NK-92 (cell line): ENCODE results near the gene CDH15.
"Not testable (repeated sequence)": the region's sequence is repeated elsewhere in the genome, so short reads cannot be mapped to it uniquely, and the experiment has no call there.

Source experiments
- DNase-seq: peaks from one replicate; lab custom pipeline; 2025; ENCODE audit not compliant: unreplicated experiment; lab: John Stamatoyannopoulos, UW

Gene CDH15

DNA sequence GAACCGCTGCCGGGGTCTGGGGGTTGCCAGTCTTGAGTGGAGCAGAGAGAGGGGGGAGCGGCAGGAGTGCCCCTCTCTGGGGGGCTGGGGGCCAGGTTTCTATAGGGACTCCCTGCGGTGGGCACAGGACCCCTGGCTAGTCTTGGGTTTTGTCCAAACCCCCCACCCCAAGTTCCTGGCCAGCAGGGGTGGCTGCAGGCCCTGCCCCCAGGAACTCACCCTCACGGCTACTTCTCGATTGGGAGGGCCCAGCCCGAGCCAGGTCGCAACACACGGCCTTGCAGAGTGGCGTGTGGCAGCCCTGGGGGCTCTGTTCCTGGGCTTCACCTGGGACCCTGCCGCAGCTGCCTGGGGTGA lies 601 bp downstream of the CDH15 start:
- DNase-seq = no peak

DNA sequence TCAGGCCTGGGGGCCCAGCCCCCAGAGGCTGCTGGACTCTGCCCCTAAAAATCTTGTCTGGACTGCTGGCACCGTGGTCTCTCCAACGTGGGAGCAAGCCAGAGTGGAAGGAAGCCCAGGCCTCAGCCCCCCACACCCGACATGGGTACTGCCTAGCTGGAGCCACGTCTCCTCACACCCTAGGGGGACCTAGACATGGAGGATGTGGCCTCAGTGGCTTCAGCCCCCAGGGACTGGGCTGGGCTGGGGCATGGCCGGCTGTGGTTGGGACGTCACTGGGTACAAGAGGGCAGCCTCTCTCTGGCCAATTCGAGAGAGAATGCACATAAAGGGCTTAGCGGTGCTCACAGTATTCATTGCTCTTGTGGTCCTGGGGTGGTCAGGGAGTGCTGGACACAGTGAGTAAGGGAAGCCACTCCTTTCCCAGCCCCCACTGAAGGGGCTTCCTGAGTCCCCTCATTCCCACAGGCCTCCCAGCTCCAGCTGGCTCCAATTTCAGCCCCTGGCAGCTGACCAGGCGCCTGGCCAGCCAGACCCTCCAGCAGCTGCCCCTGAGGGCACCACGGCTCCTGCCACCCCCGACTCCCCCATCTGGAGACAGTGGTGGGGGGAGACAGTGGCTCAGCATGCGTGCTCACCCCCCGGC lies 1.1 kb downstream of the CDH15 start:
- DNase-seq = no peak

DNA sequence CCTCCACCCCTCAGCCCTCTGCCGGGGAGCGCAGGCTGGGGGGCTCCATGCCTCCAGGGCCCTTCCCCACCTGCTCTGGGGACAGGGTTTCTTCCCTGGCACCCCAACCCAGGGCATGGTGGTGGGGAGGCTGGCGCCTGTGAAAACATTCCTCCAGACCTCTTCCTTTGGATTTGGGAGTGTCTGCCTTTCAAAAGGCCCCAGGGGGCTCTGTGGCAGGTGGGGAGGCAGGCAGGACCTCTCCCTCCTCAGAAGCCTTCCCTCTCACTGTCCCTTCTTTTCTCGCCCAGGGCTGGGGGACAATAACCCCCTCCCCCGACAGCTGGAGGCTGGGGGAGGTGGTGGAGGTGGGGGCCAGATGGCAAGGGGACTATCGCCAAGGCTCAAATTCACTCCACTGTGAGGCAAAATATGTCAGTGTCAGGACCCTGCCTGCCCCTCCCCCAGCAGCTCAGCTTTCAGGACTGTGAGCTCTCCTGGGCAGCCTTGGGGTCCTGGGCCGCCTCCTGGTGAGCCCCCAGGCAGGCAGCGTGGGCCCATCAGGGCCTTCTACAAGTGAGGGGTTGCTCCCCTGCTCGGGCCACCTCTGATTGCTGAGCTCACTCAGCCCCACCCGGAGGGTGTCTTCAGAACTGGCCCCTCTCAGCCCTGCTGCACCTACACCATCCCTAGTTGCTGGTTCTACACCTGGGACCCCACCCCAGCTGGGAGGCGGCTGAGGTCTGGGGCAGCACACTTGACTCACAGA lies 1.8 kb downstream of the CDH15 start:
- DNase-seq = no peak

DNA sequence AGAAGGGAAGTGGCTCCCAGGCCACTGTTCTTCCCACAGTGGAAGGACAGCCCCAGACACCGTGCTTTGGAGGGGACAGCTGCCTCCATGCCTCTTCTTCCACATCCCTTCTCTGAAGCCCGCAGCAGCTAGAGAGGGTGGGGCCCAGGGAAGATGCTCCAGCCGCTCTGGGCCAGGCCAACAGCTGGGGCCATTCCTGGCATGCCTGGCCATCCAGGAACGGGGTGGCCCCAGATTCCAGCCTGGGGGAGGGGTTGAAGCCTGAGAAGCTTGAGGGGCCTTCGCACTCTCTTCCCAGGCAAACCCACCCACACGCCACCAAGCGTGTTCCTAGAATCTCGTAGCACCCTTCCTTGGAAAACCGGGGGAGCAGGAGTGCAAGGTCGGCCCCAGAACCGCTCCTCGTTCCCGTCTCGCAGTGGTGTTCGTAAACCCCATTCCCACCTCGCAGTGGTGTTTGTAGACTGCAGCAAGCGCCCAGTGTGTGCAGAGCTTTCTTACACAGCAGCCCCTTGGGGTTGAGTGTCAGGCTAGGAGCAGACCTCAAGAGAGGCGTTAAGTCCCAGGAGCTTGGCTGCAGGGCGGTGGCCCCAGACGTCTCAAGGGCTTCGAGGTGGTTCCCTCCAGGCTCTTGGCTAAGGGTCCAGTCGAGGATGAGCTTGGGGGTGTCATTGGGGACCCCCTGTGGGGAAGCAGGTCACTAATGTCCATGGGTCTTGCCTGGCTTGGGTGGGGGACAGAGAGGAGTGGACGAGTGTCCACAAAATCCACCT lies 2.7 kb downstream of the CDH15 start:
- no peak for DNase-seq

DNA sequence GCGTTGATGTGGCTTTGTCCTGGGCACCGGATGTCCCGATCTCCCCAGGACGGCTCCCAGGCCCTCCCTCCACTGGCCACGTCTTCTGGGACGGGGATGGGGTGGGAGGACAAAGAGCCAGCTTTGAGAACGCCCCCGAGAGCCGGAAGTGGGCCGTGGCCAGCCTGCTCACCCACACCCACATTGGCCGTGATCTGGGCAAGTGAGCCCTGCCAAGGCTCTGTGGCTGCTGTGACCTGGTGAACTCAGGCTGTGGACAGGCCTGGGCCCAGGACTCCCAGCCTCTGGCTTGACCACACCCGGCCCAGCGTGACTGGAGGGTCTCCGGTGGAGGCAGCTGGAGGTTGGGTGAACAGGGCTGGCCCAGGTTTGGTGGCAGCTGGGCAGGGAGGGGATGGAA lies 3.3 kb downstream of the CDH15 start:
- DNase-seq = no peak

DNA sequence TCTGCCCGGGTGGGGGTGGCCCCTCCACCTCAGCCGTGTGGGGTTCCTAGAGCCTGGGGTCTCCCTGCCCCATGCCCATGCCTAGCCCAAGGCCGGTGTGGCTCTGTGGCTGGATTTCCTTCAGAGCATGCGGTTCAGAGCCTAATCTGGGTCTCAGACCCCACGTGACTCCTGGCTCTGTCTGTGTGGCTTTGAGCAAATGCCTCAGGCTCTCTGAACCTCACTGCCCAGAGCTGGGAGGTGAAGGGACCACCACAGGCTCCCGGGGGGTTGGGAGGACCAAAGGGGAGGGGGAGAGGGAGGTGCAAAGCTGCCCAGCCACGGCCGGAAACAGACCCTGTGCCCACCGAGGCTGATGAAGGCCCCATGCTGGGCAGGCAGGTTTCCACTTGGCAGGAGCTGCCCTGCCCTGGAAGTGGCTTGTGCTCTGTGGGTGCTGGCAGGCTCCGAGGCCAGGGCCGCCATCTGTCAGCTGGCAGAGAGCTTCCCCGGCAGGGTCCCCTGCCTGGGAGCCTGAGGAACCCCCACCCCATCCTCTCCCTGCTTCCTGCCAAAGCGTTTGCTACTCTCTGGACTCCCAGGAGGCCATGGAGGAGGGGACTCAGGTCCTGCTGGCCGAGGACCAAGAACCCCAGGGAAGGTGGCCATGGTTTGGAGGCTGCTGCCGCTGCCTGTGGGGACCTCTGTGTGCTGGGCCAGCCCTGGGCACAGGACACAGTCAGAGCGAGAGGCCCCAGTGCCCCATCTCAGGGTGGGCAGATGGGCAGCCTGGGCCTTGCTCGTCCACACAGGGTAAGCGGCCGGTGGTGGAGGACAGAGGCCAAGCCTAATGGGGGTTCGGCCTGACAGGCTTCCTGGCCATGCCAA lies 4.0 kb downstream of the CDH15 start:
- no peak for DNase-seq

DNA sequence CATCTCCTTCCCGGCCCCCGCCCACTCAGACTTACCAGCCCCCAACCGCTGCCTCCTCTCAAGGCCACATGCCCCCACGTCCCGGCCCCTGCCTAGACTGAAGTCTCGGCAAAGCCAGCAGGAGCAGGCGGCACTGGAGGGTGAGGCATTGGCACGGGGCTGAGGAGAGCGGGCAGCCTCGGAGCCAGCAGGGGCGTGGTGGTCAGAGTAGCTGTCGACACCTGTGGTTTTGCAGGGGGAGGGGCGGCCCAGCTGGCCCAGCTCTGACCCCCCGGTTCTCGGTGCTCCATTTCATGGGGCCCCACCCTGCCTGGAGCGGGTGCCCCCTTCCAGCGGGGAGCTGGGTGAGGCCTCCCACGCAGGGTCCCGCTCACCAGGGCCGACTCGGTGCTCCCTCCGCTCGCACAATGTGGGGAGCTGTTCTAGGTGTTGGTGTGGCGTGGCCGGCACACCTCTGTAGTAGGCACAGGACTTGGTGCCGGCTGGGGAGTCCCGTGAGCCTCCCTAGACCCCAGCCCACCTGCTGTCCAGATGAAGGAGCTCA lies 4.7 kb downstream of the CDH15 start:
- no peak for DNase-seq

DNA sequence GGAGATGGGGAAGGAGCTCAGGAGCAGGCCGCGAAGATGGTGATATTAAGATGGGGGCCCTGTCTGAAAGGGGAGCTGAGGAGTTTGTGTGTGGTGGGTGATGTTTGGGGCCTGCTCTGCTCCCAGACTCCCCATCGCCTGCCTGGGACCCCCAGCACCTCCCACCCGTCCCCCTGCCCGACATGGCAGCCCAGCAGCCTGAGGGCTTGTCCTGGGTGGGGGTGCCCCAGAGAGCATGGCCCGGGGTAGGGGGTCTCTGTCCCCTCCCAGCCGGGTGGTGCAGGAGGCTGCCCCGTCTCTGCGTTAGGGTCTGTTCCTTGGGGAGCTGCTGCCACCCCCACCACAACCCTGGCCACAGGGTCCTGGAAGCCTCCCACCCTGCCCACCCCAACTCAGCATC lies 5.2 kb downstream of the CDH15 start:
- DNase-seq = no peak

DNA sequence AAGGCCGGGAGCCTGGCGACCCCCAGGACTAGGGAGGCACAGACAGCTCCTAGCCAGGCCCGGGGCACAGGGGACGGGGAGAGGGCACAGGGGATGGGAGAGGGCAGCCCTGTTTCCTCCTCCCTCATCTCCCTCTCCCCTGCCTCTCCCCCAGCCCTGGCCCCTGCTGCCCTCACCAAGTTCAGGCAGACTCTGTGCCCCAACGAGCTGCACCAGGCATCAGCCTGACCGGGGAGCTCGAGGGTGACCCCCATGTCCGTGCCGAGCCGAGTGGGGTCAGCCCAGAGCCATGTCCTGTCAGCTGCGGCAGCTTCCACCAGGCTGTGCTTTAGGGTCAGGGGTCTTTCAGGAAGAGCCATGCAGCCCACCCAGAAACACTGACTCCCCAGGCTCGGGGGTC lies 6.0 kb downstream of the CDH15 start:
- no peak for DNase-seq

DNA sequence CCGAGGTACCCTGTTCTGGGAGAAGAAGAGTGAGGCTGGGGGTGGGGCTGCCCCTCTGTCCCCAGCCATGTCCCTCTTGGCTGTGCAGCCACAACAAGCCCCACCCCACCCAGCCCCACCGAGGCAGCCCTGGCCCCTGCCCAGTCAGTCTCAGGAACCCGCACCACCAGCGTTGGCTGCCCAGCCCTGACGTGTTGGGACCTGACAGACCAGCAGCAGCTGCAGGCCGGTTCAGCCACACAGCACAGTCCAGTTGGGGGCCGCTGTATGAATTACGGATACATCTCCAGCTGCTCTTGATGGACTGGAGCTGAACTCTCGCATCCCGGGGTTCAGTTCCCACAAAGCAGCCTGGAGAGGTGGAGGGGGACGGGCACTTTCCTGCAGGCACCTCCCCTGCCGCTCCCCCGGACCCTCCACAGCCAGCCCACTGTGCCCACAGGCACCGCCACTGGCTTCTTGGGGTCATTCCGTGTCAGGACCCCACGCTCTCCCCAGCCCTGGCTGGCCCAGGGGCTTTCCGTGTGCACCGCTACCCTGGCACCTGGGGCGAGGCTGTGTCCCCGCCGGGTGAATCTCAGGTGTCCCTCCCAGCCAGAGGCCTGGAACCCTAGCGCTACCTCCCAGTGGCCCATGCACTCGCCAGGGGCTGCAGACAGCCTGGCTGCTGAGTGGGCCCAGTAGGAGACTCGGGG lies 7.1 kb downstream of the CDH15 start:
- no peak for DNase-seq

DNA sequence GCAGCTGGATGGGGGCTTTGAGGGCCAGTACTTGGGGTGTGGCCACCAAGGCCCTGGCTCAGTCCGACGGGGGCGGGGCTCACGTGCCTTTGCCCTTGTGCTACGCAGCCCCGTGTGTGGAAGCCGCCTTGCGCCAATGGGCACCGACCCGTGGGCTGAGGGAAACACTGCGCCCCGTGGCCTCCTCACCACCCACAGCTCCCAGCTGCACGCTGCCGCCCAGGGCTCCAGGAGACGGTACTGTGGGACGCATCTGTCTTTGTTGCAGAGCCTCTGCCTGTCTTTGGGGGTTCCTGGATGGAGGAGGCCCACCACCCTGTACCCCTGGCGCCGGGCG lies 7.6 kb downstream of the CDH15 start:
- DNase-seq = no peak

DNA sequence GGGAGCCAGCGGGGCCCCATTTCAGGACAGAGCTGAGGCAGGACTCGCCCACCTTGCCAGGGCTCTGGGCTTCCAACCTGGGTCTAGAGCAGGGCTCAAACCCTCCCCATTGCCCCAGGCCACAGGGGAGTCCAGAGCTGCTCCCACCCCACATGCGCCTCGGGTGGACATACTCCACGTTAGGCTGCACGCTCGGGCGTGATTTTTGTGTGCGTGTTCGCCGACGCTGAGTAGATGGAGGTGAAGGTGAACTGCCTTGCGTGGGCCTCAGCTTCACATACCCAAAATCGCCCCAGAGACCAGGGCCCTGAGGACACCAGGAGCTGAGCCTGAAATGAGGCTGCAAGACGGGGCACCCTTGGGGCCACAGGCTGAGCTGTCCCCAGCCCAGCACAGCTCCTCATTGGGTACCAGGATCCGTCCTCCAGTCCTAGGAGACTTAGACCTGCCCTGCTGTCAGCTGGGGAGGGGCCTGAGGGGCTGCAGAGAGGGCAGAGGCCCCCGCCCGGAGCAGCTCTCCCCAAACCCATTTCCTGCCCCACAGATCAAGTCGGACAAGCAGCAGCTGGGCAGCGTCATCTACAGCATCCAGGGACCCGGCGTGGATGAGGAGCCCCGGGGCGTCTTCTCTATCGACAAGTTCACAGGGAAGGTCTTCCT lies 8.2 kb downstream of the CDH15 start:
- DNase-seq = no peak

DNA sequence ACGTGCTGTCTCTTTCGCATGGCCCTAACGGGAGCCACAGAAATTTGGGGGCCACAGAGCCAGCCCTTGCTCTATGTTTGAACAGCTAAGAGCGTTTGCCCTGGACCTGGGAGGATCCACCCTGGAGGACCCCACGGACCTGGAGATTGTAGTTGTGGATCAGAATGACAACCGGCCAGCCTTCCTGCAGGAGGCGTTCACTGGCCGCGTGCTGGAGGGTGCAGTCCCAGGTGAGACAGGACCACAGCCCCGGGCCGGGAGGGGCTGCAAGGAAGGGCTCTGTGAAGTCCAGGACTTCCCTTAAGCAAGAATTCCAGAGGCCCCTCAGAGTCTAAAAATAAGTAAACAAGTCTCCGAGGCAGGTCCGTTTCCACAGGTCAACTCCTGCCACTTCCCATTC lies 11.9 kb downstream of the CDH15 start:
- DNase-seq = no peak

DNA sequence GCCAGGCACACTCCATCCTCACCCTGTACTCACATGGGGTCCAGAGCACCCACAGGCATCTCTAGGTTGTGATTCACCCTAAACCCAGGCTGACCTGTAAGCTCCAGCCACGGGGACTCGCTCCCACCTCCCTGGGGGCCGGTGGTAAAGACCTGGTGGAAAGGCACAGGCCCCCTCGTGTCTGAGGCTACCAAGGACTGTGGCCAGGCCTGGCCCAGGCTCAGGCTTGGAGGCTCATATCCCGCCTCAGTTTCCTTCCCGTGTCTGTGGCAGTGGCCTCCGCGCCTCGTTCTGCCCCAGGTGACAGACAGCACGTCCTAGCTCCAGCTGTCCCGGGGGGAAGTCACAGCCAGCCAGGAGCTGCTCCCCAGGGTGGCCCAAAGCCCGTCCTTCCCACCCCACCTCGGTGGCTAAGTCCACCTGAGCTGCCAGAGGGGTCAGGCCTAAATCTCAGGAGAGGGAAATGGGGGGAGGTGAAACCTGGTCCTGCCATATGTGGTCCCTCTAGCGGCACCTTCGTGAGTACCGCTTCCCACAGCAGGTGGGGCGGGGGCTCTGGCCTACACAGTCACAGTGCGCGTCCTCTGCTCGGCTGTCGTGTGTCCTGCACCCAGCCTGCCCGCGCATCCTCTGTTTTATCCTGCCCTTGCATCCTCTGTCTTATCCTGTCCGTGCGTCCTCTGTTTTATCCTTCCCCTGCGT lies 12.6 kb downstream of the CDH15 start:
- no peak for DNase-seq

DNA sequence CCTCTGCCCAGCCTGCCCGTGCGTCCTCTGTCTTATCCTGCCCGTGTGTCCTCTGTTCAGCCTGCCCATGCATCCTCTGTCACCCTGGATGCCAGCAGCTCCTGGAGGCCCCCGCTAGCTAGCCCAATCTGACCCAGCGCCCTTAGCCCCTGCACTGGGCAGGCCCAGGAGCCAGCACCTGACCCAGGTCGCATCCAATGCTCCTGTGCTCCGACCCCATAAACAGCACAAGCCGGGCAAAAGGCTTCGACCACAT lies 13.1 kb downstream of the CDH15 start:
- no peak for DNase-seq

DNA sequence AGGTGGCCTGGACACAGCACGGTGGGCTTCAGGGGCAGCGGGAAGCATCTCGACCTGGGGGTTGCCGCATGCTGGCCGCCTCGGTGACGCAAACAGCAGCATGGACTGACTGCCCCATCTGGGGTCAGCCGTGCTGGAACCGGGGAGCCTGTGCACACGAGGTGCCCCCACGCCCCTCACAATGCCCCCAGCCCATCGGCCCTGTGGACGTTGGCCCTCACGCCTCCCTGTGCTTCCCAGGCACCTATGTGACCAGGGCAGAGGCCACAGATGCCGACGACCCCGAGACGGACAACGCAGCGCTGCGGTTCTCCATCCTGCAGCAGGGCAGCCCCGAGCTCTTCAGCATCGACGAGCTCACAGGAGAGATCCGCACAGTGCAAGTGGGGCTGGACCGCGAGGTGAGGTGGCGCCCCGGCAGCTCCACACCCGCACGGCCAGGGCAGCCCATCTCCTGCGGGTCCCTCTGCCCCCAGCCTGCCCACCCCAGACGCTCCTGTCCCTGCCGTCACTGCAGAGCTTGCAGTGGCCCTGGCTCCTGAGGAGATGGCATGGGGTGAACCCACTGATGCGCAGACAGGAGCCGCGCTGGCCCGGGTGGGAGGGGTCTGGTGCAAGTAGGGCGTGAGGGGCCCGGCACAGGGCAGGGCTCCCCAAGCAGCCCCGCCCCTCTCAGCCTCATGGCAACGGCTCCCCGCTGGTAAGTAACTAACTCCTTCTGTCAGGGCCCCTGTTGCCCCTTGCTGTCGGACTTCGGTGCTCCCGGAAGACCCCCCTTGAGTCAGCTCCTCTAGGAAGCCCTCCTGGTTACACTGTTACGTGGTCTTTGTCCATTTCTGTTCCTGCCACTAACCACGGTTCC lies 13.6 kb downstream of the CDH15 start:
- DNase-seq = no peak

DNA sequence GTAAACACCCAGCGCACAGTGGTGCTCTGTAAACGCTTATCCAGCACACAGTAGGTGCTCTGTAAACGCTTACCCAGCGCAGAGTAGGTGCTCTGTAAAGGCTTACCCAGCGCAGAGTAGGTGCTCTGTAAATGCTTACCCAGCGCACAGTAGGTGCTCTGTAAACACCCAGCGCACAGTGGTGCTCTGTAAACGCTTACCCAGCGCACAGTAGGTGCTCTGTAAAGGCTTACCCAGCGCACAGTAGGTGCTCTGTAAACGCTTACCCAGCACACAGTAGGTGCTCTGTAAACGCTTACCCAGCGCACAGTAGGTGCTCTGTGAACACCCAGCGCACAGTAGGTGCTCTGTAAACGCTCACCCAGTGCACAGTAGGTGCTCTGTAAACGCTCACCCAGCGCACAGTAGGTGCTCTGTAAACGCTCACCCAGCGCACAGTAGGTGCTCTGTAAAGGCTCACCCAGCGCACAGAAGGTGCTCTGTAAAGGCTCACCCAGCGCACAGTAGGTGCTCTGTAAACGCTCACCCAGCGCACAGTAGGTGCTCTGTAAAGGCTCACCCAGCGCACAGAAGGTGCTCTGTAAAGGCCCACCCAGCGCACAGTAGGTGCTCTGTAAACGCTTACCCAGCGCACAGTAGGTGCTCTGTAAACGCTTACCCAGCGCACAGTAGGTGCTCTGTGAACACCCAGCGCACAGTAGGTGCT lies 14.5 kb downstream of the CDH15 start:
- not testable (repeated sequence) for DNase-seq

DNA sequence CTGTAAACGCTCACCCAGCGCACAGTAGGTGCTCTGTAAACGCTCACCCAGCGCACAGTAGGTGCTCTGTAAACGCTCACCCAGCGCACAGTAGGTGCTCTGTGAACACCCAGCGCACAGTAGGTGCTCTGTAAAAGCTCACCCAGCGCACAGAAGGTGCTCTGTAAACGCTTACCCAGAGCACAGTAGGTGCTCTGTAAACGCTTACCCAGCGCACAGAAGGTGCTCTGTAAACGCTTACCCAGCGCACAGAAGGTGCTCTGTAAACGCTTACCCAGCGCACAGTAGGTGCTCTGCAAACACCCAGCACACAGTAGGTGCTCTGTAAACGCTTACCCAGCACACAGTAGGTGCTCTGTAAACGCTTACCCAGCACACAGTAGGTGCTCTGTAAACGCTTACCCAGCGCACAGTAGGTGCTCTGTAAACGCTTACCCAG lies 15.1 kb downstream of the CDH15 start:
- DNase-seq = not testable (repeated sequence)
